Left ventricle myocardium inferior (tissue), 1 donor: ENCODE results near the gene NUDT14. TPM values are rescaled to one million over a fixed set of nuclear protein-coding genes. Genes with fewer than 3 reads are reported as not detected.

Experiments used
- DNase-seq: peaks from one replicate; pipeline ENCODE4 v3.0.0-alpha.2; 2020
- H3K27ac ChIP-seq: fragments of 200-600 bp; replicated peaks from 2 replicates; pipeline ENCODE4 v1.8.0; 2021
- H3K27me3 ChIP-seq: fragments of 200-600 bp; 2 replicates; pipeline ENCODE4 v1.8.0; 2021; ENCODE audit warnings: low read depth
- H3K36me3 ChIP-seq: fragments of 200-600 bp; 2 replicates; pipeline ENCODE4 v1.8.0; 2021
- H3K4me1 ChIP-seq: fragments of 200-600 bp; 2 replicates; pipeline ENCODE4 v1.8.0; 2021
- H3K4me3 ChIP-seq: fragments of 200-600 bp; 2 replicates; pipeline ENCODE4 v1.8.0; 2021; ENCODE audit warnings: mild to moderate bottlenecking, moderate library complexity
- H3K9me3 ChIP-seq: fragments of 200-600 bp; replicated peaks from 2 replicates; pipeline ENCODE4 v1.8.0; 2021
- CTCF ChIP-seq: fragments of 200-600 bp; IDR thresholded peaks from 2 replicates; pipeline ENCODE4 v1.8.0; 2021; ENCODE audit warnings: antibody characterized with exemption, mild to moderate bottlenecking, borderline replicate concordance
- intact Hi-C: fragments of 100-400 bp; cut with micrococcal nuclease; formaldehyde crosslinking; loops from one replicate; pipeline ENCODE4 v1.11.0; 2022
- total RNA-seq: library from RNA; stranded (reverse); fragmentation: NEBNext Ultra II Directional; extraction: Animal tissue kit (Norgen Biotek cat#: 25700); gene quantifications from one replicate; pipeline ENCODE4 v1.2.1, GENCODE V29; 2021
- donor health status: DM: no; HTN: yes; CAD: no; lungs with severe emphysema.

Gene NUDT14
- total RNA-seq, 1 donor from 2014 or later, result 22.9 TPM

- no peak overlapping the region for H3K27ac ChIP-seq
- DNase-seq, result no peak
- H3K36me3 ChIP-seq, result no peaks in the 10 kb centered on the region
- H3K4me3 ChIP-seq, result no peak overlapping the region
- intact Hi-C loops, result no loop called here
- no peak for TF ChIP-seq CTCF
- no peaks in the 10 kb centered on the region for H3K9me3 ChIP-seq
- peaks cover 18% of the 10 kb centered on the region for H3K27me3 ChIP-seq
- H3K4me1 ChIP-seq, result peaks cover 65% of the 10 kb centered on the region
Measured at GRCh38 chr14:105163040-105163742, 17.9 kb downstream of the NUDT14 start.

- DNase-seq, result no peak
- intact Hi-C loops, result no loop called here
- H3K9me3 ChIP-seq, result no peaks in the 10 kb centered on the region
- TF ChIP-seq CTCF, result no peak
- H3K36me3 ChIP-seq, result no peaks in the 10 kb centered on the region
- peaks cover 16% of the 10 kb centered on the region for H3K27me3 ChIP-seq
- no peak overlapping the region for H3K4me3 ChIP-seq
- peaks cover 62% of the 10 kb centered on the region for H3K4me1 ChIP-seq
- peak overlapping the region; percentile 26 for H3K27ac ChIP-seq
Measured at GRCh38 chr14:105162669-105162979, 18.5 kb downstream of the NUDT14 start.

GRCh38 chr14:105161964-105162668, 19.0 kb downstream of the NUDT14 start:
- intact Hi-C loops, result no loop called here
- H3K36me3 ChIP-seq, result no peaks in the 10 kb centered on the region
- peak overlapping the region; percentile 26 for H3K27ac ChIP-seq
- H3K27me3 ChIP-seq, result peaks cover 13% of the 10 kb centered on the region
- H3K9me3 ChIP-seq, result no peaks in the 10 kb centered on the region
- no peak overlapping the region for H3K4me3 ChIP-seq
- no peak for TF ChIP-seq CTCF
- peaks cover 58% of the 10 kb centered on the region for H3K4me1 ChIP-seq
- no peak for DNase-seq

- H3K36me3 ChIP-seq, result no peaks in the 10 kb centered on the region
- no peak for DNase-seq
- peaks cover 7% of the 10 kb centered on the region for H3K27me3 ChIP-seq
- no peak for TF ChIP-seq CTCF
- H3K4me3 ChIP-seq, result no peak overlapping the region
- peaks cover 50% of the 10 kb centered on the region for H3K4me1 ChIP-seq
- intact Hi-C loops, result no loop called here
- no peak overlapping the region for H3K27ac ChIP-seq
- no peaks in the 10 kb centered on the region for H3K9me3 ChIP-seq
Measured at GRCh38 chr14:105161309-105161708, 19.8 kb downstream of the NUDT14 start.

- Histone ChIP-seq H3K4me3 (no peak overlapping the region), H3K9me3 (no peaks in the 10 kb centered on the region), H3K4me1 (peaks cover 47% of the 10 kb centered on the region), H3K27me3 (peaks cover 2% of the 10 kb centered on the region), H3K36me3 (peaks cover 1% of the 10 kb centered on the region), H3K27ac (no peak overlapping the region)
- no peak for TF ChIP-seq CTCF
- no peak for DNase-seq
- intact Hi-C loops, result no loop called here
Measured at GRCh38 chr14:105160776-105161175, 20.3 kb downstream of the NUDT14 start.
